ENCODE measurements around the gene ATXN2.

Gene ATXN2

DNA sequence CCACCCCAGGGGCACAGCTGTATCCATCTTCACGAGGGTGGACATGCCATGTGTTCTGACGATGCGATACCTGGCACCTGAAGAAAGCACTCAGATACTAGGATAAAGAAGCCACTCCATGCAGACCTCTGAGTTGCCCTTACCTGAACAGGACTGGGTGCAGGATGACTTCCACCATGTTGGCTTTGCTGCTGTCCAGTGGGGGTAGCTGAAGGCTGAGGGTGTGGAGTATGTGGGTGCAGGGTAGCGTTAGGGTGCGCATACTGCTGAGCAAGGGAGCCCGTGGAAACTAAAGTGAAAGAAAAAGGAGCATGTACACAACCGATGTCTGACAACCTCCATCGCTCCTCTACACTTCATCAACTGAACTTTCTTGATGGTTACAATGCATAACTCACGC is 142.0 kb downstream of the ATXN2 start:
- no peak for DNase-seq (ENCODE audit: extremely low spot score)
- POLR2A ChIA-PET = no interaction called here
- TF ChIP-seq CTCF (IDR thresholded peaks at IDR 0.05; ENCODE audit: control extremely low read depth, extremely low read depth, low read depth, missing control alignments) = no peak
- CTCF ChIA-PET = interaction anchor here (2.9 to 44.4 kb wide), 2 partner anchors 11 to 52 kb away, joined by 13 to 1216 read pairs; partner anchors contain the start of gene SH2B3

DNA sequence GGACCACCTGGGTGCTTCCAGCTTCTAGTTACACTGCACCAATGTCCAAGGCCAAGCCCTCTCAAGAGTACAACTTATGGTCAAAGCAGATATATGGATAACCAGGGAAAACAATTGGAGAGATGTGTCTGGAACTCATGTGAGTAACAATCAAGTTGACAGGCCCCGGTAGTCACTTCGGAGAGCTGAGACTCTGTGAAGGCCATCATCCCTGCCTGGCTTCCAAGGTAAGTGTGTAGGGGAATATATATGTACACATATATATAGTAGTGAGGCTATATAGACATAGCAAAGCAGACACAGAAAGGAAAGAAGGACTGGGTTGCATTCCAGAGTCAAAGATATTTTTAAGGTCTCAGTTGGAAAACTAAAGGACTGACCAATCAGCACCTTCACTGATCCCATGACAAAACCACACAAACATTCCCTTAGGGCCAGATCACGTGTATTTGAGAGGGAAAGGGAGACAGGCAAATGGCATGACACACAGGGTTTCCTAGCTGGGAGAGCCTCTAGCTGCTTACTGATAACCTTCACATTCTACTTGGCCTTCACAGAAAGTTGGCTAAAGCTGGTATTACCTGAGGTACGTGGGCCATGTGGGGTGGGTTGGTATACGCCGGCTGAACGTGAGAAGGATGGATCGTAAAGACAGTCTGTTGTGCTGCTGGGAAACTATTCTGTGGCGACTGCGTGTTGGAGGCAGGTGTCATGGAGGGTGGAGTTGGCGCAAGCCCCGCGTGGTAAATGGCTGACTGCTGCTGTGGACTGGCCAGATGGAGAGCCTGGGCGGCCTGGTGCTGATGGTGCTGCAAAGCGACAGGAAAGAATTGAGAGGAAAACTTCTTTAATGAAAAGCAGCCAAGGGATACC is 143.4 kb downstream of the ATXN2 start:
- no peak for DNase-seq (ENCODE audit: extremely low spot score)
- TF ChIP-seq CTCF (IDR thresholded peaks at IDR 0.05; ENCODE audit: control extremely low read depth, extremely low read depth, low read depth, missing control alignments) = no peak
- POLR2A ChIA-PET = no interaction called here
- CTCF ChIA-PET = interaction anchor here (1.0 to 44.4 kb wide), 6 partner anchors 10 to 125 kb away, joined by 3 to 1216 read pairs (median 6); partner anchors contain the start of gene SH2B3

- no peak for TF ChIP-seq CTCF (IDR thresholded peaks at IDR 0.05; ENCODE audit: control extremely low read depth, extremely low read depth, low read depth, missing control alignments)
- ChIA-PET CTCF (interaction anchor here (1.0 to 44.4 kb wide), 5 partner anchors 23 to 124 kb away, joined by 3 to 1216 read pairs (median 4); partner anchors contain the start of gene SH2B3), POLR2A (no interaction called here)
- no peak for DNase-seq (ENCODE audit: extremely low spot score)
Observed at GRCh38 chr12:111454716-111455447, 144.2 kb downstream of the ATXN2 start.

DNA sequence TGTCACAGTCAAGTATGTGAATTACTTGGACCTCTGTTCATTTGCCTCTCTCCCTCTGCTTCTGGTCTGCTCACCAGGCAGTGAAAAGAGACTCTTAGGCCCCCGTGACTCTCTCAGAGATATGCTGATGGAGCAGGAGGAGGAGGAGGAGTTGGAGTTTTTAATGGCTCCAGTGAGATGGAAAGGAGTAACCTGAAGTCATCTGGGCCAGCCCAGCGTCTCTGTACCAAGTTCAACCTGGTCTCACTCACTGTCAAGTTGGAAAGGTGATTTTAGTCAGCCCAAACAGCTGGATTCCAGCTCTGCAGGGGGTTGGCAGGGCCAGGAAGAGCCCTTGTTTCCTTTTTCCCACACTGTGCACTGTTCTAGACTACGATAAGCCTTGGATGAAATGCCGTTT is 144.8 kb downstream of the ATXN2 start:
- no peak for DNase-seq (ENCODE audit: extremely low spot score)
- CTCF ChIA-PET = interaction anchor here (0.7 to 44.4 kb wide), 5 partner anchors 10 to 123 kb away, joined by 3 to 1216 read pairs (median 4); partner anchors contain the start of gene SH2B3
- POLR2A ChIA-PET = no interaction called here
- TF ChIP-seq CTCF (IDR thresholded peaks at IDR 0.05; ENCODE audit: control extremely low read depth, extremely low read depth, low read depth, missing control alignments) = no peak

DNA sequence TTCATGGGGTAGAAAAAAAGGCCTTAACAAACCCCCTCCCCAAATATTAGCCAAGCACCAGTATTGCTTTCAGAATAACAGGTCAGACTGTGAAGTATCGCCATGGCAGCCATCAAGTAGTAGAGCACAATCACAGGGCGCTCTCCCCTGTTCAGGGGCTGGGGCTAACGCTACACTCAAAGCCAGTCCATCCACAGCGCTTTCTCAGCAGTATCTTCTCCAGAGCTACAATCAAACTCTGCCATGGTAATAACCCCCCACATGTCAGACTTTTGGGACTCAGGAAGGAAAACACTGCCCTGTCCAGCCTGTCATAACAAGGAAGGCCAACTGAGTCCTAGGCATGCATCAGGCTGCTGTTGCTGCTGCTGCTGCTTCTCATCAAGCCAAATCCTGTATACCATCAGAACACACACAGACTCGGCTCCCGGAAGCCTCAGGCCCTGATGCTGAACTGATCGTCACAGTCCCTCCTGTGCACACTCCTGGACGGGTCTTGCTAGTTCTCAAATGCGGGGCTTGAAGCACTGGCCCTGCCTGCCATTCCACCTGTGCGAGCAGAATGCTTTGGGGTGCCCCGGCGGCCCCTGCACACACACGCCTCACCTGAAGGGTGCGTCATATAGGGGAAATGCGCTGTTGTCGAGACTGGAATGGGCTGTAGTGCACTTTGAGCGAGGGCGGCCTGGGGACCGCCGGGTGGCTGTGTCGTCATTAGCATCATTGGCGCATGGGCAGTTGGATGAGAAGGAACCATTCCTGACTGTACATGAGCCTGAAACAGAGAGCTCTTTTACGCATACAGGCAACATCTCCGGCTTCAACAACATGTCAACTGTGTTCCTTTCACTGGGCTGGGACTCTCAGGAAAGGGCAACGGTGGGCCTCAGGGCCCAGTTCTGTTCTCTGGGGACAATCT is 145.8 kb downstream of the ATXN2 start:
- ChIA-PET POLR2A (no interaction called here), CTCF (interaction anchor here (0.7 to 44.4 kb wide), 5 partner anchors 8 to 49 kb away, joined by 3 to 1216 read pairs (median 38); partner anchors contain the start of gene SH2B3)
- no peak for TF ChIP-seq CTCF (IDR thresholded peaks at IDR 0.05; ENCODE audit: control extremely low read depth, extremely low read depth, low read depth, missing control alignments)
- DNase-seq (ENCODE audit: extremely low spot score) = no peak
